Stimulated activated CD4-positive, alpha-beta T cell treated with anti-CD3 and anti-CD28 coated beads, TNF-alpha, amount 100 ng/mL, for 1 hour (primary cell): Measurements from ENCODE around the gene NODAL.

ENCODE experiments used
- DNase-seq, 3 donors: peaks; one replicate each; pipeline ENCODE4 v3.0.0-alpha.2; 2020; ENCODE audit warnings: low read depth in 3 of 3, low spot score in 1 of 3

The NODAL gene

GRCh38 chr10:70465278-70465677 is 23.8 kb upstream of the NODAL start:
- DNase-seq: no peak

GRCh38 chr10:70462349-70462984 is 21.0 kb upstream of the NODAL start:
- no peak for DNase-seq

GRCh38 chr10:70461397-70462348 is 20.2 kb upstream of the NODAL start:
- no peak for DNase-seq

- DNase-seq: no peak
Observed at GRCh38 chr10:70459774-70460490, 18.5 kb upstream of the NODAL start.

- no peak for DNase-seq
Observed at GRCh38 chr10:70459061-70459773, 17.7 kb upstream of the NODAL start.

GRCh38 chr10:70458329-70459060 is 17.0 kb upstream of the NODAL start:
- peak in 1 of 3 donors; percentile 37 for DNase-seq

GRCh38 chr10:70457759-70458305 is 16.4 kb upstream of the NODAL start:
- no peak for DNase-seq

- no peak for DNase-seq
Observed at GRCh38 chr10:70456164-70456563, 14.7 kb upstream of the NODAL start.

GRCh38 chr10:70455213-70455630 is 13.7 kb upstream of the NODAL start:
- DNase-seq: no peak

- DNase-seq: no peak
Observed at GRCh38 chr10:70448236-70448635, 6.8 kb upstream of the NODAL start.

- no peak for DNase-seq
Observed at GRCh38 chr10:70445718-70446657, 4.5 kb upstream of the NODAL start.

GRCh38 chr10:70444744-70445143 is 3.3 kb upstream of the NODAL start:
- no peak for DNase-seq

- no peak for DNase-seq
Observed at GRCh38 chr10:70442332-70442988, 979 bp upstream of the NODAL start.

GRCh38 chr10:70441895-70442309 is 421 bp upstream of the NODAL start:
- no peak for DNase-seq

GRCh38 chr10:70440296-70441160 is 953 bp downstream of the NODAL start:
- no peak for DNase-seq

- DNase-seq: no peak
Observed at GRCh38 chr10:70437721-70438120, 3.8 kb downstream of the NODAL start.

GRCh38 chr10:70435241-70436085 is 6.0 kb downstream of the NODAL start:
- DNase-seq: no peak
